HK-2 (cell line): ENCODE measurements around the gene INSYN2B.

Experiments
- DNase-seq: peaks from one replicate; pipeline ENCODE4 v3.0.0-alpha.2; 2018; ENCODE audit not compliant: unreplicated experiment

The INSYN2B gene

DNA sequence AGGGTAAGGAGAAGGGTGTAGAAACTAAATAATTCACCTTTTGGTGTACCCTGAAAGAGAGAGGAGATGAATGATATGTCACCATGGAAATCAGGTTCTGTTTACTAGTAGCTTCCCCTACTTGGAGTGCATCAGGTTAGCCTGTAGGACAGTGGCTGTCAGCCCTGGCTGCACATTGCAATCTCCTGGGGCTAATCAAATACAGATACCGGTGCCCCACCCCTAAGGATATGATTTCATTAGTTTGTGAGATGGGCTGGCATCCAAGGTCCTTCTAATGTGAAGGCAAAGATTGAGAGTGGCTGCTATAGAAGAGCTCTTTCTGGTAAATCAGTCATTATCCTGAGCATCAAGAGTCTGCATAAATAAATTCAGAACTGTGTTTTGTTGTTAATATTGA is 47.2 kb downstream of the INSYN2B start:
- DNase-seq = no peak

DNA sequence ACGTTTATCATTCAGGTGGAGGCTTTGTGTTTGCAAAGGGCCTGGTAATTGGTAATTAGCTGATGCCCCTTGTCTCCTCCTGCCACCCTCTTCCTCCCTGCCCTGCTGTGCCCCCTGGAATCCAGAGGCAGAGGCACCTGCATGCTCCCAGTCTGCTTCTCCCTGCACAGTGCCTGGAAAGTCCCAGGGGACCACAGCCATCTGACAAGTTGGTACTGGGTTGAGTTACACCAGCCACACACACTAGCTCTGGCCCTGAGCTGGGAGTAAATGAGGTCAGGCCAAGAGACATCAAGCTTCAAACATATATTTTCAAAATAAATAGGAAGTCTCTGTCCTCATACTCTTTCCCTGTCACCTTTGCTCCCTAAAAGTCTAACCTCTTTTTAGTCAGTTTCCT is 56.3 kb downstream of the INSYN2B start:
- no peak for DNase-seq

DNA sequence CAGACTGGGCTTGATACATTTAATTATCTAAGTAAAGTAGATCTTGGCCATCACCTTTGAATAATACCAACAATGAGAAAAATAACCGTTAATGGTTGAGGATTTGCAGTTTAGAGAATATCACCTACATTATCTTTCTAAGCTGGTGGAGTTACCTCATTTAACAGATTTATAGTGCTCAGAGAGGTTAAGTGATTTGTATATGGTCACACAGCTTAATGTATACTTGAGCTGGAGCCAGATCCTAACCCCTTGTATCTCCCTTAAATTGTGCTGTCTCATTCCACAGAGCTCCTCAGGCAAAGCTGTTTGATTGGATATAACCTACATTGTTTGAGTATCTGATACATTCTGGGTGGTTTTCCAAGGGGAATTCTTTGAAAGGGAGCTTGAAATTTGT is 57.8 kb downstream of the INSYN2B start:
- DNase-seq = no peak

DNA sequence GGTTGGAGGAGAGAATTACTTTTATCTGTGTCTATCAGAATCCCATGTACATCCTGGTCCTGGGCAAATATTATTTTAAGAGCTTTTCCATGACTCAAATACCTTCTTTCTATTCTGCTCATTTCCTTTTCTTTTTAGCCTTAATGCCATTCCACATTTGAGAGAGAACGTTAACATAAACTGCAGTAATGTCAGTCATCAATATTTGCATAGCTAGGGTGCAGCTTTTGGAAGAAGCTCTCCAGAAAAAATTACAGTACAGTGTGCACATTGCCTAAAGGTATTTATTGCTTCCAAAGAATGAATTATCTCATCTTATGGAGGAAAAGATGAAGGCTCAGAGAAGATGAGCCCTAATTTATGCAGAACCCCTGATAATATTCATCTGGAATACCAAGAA is 58.3 kb downstream of the INSYN2B start:
- no peak for DNase-seq

DNA sequence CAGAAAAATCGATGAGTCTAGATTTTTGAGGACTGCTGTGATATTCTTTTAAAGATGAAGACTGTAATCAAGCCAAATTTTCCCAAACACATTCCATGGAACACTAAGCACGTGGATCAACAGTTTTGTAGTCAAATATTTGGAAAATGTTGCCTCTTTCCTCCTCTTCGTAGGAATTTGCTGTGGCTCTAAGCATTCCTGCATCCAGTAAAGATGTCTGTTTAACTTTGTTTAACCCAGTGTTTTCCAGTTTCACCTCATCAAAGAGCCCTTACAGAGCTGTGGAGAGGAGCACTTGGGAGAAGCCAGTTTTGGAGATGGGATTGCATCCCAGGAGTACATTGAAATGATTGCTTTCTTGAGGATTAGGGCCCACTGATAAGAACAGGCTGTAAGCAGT is 58.9 kb downstream of the INSYN2B start:
- no peak for DNase-seq

DNA sequence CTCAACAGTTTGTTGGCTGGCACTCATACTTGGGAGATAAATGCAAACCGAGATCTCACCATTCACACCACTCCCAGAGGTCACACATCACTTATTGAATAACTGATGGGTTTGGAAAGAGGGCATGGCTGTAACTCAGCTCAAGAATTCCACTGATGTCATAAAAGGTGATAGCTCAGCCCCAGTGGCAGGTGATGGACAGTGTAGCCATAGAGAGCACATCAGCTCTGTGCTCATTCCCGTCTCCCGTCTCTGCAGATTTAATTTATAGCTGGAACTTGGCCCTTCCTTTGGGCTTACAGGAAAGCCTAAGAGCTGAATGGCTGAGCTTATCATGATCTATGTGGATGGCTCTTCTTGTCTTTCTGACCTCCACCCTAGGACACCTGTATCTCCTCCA is 59.8 kb downstream of the INSYN2B start:
- DNase-seq = no peak

DNA sequence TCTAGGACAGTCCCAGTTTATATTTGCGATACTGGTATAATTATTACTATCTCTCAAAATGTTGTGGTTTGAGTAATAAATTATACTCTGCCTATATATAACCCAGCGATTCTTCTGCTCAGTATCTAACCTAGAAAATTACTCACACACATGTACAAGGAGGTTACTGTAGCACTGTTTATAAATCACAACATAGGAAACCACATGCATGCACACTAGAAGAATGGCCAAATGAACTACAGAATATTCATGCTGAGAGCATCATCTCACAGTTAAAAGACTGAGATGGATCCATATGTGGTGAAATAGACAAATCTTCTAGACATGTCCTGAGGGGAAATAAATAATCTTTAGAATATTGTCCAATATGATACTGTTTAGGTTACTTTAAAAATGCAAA is 62.1 kb downstream of the INSYN2B start:
- no peak for DNase-seq

DNA sequence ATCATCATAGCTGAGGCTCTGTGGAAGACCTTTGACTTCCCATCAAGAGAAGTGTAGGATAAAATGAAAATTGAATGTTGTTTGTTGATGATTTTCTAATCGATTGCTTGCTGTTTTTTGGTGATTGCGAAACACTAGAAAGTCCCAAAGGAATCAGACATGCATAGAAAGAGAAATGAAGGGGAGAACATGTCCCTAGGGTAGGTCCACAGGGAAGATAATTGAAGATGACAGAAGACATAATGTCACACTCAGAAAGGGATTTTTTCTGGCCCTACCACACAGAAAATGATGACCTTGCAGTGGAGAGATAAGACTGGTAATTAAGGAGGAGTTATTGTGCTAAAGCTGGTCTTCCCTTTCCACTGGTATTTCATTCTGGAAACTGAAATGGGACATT is 62.8 kb downstream of the INSYN2B start:
- DNase-seq = no peak

DNA sequence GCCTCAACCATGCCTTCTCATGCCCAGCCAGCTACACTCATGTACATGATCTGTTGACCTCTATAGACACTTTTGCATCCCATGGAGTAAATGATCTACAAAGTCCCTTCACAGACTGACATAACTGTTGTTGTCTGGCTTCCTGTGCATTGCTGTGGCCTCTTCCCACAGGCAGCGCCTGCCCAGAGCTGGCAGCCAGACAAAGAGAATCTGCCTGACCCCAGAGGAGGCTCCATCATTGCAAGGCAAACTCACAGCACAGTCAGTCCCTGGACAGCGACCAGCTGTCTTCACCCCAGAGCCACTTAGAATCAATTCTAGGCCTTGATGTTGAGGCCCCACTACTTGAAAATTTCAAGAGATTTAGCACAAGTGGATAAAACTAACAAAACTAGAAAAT is 65.5 kb downstream of the INSYN2B start:
- peak; percentile 7 for DNase-seq

DNA sequence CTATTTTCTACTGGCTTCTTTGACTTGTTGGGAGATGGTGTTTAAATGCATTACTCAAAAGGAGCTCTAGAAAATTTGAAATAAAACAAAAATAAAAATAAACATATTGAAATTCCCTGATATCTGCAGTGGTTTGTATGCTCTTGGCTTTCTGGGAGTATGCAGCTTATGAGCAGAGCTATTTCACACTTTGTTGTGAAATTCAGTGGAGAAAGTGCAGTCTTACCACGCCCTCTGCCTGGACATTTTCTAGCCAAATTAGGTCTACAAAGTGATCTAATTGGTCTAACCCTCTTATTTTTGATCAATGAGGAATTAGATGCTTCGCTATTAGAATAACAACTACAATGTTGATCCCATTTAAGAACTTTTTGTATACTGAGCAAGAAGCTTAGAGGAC is 66.8 kb downstream of the INSYN2B start:
- DNase-seq = no peak

DNA sequence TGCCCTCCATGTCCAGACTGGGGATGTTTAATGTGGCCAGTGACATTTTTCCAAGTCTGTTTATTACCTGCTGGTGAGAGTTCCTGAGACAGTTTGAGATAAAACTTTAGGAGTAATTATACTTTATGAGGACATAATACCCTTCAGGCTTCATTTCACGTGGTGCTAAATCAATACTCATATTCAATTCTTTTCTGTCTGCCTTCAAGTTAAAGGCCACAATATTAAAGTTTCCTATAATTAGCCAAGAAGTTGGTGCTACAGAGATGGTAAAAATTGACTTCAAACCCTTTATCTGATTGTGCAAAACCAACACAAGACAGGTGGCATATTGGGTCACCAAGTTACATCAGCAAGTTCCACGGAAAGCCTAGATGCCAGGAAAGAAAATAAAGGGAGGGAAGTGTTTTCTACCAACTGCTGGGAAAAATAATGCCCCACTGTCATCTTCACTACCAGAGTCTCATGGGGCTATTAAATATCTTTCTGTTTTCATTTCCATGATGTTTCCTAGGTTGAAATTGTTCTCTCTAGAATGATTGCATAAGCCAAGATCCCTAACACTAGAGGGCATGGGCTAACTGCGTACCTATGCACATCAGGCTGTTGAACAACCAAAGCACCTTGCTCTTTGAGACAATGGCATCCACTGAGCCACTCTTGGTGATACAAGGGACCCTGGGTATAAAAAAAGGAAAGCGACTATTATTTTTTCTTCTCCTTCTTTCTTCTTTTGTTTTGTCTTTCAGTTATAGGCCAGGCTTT is 68.7 kb downstream of the INSYN2B start:
- DNase-seq = no peak

DNA sequence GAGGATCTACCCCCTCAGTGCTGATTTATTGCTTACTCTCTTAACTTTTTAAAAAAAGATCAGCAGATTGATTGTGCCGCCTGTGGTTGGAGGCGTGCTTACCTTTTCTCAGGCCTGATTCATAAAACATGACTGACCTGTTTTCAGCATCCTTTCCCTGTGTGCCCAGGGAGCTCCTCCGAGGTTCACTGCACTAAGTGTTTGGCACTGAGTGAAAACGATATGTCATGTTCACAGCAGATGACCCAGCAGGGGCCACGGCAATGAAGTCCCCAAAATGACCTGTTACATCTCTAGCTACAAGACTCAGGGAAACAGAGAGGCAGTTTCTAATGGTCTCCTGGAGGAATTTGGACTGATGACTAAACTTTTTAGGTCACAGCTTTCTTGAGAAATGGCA is 69.9 kb downstream of the INSYN2B start:
- no peak for DNase-seq

DNA sequence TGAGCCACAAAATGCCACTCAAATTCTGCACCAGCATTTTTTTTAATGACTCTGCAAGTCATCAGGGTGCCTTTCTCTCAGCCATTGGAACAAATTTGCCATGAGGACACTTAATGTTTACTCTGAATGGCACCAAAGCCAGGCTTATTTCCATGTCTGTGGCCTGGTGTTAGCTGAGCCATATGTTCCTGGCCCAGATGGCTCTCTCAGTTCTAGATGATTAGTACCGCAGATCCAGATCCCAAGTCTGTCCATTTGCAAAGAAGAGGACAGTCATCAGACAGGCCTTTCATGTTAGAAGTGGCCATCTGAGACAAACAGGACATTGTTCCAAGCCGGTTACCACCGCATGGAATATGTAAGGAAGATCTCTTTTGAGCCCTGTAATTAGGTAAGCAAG is 70.3 kb downstream of the INSYN2B start:
- no peak for DNase-seq

DNA sequence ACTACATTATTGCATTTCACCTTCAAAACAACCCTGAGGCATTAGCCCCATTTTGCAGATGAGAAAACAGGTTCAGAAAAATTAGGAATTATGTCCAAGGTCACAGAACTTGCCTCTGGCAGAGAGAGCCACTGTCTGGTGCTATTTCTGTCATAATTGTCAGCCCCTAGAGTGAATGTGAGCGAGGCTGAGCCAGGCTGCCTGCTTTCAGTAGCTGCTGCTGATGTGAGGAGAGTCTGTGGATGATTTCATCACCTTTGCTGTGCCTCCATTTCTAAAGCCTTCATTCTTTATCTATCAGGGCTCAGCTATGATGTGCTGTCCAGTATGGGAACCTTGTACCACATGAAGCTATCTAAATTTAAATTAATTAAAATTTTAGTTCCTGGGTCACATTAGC is 71.4 kb downstream of the INSYN2B start:
- DNase-seq = no peak

DNA sequence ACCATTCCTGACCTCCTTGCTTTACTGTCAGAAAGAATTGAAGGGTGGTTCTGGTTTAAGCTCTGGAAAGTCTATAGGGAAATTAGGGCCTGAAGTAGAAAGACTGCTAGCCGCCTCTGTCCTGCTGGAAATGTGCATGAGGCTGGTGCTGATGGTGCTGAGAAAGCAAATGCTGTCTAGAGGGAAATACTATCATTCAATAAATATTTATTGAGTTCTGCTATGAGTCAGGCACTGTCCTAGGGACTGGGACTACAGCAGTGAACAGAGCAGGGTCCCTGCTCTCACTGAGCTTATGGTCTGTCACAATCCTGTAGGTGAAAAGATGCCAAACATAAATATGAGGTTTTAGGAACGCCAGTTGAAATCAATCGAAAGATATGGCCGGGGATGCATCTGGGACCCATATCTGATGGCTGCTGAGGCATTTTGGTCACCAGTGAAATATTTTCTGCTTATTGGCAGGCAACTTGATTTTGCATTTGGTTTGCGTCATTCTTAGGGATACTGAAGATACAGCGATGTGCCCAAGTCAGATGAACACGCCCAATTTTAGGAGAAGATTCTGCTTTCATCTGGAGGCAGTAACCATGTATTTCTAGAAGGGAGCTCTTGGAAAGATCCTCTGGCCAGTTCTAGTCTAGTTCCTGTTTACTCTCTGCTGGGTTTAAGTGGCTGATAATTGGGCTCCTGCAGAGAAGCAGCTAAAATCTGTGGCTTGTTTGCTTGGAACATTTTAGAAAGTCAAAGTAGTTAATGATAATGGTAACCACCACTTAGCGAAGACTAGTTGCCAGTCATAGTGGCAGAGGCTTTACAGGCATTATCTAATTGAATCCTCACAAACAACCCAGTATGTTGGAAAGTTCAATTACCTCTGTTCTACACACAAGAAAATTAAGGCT is 73.3 kb downstream of the INSYN2B start:
- no peak for DNase-seq

DNA sequence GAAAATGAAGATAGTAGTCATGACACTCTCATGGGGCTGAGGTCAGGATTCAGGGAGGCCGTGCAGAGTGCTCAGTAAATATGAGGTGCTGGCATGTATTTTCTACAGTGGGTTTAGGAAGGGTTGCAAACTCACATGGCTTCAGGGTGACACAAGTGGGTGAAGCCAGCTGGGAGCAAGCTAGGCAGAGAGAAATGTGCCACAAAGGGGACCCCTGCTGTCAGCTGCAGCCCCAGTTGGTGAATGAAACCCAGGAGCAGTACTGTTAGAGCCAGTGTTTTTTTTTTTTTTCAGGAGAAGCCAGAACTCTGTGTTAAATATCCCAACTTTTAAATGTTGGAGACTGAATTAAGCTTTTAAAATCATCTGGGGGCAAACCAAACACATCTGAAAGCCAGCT is 75.3 kb downstream of the INSYN2B start:
- DNase-seq = no peak

DNA sequence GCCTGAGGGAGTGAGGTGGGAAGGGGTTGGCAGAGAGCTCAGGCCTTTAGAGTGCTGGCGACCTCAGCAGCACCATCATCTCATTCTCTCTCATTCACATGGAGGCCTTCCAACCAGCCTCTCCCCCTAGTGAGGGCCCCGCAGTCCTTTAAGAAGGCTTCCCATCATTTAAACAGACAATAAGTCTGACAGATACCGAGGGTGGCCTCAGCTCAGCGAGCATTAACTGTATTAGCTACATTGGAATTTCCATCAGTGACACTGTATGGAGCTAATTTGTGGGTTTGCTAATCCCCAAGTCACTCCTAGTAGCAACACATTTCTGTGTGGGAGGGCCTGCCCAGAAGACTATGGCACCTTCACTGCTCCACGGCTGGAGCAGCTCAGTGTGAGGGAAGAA is 75.8 kb downstream of the INSYN2B start:
- DNase-seq = no peak

DNA sequence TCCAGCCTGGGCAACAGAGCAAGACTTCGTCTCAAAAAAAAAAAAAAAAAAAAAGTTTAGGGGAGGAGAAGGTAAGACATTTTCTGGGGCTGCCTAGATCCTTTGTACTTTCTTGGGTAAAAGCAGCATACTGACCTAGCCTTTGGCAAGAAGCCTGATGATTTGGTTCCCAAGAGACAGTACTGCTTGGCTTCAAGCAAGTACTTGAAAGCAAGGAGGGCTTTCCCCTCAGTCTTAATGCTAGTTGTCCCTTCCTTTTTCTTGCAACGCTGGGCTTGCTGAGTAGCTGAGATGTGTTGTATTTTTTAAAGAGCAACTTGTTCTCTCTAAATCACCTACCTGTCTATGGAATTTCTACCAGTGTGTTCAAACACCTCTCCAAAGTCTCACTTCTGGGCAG is 76.2 kb downstream of the INSYN2B start:
- no peak for DNase-seq

DNA sequence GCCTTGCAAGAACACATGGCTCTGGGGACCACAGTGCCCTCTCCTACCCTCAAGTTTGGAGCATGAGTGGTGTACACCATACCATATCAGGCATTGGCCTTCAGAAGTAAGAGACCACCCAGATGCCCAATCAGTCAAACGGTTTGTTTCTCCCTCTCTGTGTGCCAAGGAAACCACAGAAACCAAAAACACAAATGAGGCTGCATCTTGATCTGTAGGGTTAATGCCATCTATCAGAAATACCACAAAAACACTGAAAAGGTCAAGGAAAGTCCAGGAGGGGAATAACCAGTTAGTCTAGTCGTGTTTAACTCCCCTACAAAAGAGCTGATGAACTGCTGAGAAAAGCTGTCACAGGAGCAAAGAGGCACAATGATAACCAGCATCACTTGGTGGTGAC is 78.4 kb downstream of the INSYN2B start:
- DNase-seq = no peak

DNA sequence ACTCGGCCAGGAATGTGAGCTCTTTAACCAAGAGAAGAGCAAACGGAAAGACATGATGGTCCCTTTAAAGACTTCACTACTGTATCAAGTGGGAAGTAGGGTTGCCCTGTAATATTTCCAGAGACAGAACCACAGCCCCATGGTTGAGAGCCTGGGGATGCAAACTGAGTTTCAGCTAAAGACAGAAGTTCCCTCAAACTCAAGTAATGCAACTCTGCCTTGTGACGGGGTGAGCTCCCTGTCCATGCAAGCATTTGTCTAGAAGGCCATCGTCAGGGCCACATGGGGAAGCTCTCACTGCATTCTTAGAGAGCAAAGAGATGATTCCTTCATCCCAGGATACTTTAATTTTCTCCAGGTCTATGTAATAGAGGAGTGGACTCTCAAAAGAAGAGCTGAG is 82.8 kb downstream of the INSYN2B start:
- no peak for DNase-seq

DNA sequence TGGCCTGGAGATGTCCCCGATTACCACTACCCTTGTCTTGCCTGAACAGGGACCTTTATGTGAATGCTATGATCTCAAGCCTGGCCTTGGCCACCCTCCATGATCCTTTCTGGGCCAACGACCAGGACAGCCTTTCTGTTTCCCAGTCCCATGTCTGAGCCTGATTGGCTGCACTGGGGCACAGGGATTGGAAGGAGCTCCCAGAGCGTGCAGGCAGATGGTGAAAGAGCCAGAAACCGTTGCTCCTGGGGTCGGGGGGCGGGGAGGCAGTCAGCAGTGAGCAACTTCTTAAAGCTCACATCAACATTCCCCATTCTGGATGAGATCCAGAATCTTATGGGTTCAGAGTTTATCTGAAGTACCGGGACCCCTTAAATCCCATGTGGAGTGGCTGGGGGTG is 84.4 kb downstream of the INSYN2B start:
- DNase-seq = no peak

DNA sequence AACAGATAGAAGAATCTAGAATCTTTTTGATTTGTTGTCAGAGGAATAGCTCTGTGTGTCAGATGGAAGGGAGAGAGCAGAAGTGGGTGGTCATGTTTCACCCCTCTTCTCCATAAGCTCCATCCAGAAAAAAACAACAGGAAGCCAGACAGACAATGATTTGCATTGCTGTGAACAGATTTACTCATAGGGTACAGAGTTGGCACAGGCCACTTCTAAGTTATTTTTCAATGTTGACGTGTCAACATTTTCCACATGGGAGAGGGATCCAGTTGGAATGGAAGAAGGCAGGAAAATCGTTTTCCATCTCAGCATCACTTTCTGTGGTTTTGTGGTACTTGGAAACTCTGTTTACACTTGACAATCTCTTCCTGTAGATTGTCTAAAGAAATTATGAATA is 86.7 kb downstream of the INSYN2B start:
- DNase-seq = no peak

DNA sequence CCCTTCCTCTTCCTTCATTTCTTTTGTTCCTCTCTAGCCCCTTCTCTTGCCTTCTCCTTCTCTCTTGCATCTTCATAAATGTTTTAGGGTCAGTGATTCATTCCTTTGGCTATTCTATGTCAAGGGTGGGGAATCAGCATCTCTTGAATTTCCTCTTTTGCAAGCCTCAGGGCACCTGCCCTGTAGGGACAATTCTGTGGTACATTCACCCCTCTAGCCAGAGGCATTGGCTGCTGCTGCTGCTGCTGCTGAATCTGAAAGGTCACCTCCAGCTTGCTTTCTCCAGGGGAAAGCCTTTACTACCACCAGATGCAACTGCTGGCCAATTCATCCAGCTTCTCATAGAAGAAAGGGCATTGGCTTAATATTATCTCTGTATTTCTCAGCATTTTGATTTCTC is 87.3 kb downstream of the INSYN2B start:
- DNase-seq = no peak
